Uterus (tissue), 2 donors: Measurements from ENCODE around the gene FAM50A.

Experiments used
- POLR2A ChIP-seq, 2 donors: fragments of 450-650 bp; IDR thresholded peaks; one replicate each; pipeline ENCODE4 v1.6.1; 2016; ENCODE audit warnings: antibody characterized with exemption in 2 of 2, mild to moderate bottlenecking in 1 of 2, moderate library complexity in 1 of 2
- TF ChIP-seq, protein P1 (sequence below), 4 experiments: fragments of 200-600 bp in 2 of 4; fragments of 450-650 bp in 2 of 4; sonication (generic) in 2 of 4; IDR thresholded peaks; one replicate each; pipeline ENCODE4 v1.5.1; 2016 to 2019; ENCODE audit warnings: antibody characterized with exemption in 4 of 4, mild to moderate bottlenecking in 2 of 4, moderate library complexity in 1 of 4

- TF ChIP-seq, protein P1, sequence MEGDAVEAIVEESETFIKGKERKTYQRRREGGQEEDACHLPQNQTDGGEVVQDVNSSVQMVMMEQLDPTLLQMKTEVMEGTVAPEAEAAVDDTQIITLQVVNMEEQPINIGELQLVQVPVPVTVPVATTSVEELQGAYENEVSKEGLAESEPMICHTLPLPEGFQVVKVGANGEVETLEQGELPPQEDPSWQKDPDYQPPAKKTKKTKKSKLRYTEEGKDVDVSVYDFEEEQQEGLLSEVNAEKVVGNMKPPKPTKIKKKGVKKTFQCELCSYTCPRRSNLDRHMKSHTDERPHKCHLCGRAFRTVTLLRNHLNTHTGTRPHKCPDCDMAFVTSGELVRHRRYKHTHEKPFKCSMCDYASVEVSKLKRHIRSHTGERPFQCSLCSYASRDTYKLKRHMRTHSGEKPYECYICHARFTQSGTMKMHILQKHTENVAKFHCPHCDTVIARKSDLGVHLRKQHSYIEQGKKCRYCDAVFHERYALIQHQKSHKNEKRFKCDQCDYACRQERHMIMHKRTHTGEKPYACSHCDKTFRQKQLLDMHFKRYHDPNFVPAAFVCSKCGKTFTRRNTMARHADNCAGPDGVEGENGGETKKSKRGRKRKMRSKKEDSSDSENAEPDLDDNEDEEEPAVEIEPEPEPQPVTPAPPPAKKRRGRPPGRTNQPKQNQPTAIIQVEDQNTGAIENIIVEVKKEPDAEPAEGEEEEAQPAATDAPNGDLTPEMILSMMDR (IDR thresholded peaks at IDR 0.05) = no peak
- TF ChIP-seq POLR2A (IDR thresholded peaks at IDR 0.05) = no peak
These were observed 10.3 kb upstream of the FAM50A start for GRCh38 chrX:154433605-154434004.
